Psoas muscle (tissue), 8 donors: ENCODE data around the gene HMGCL. TPM values are rescaled to one million over a fixed set of nuclear protein-coding genes. Genes with fewer than 3 reads are reported as not detected.

Source experiments
- ATAC-seq, 4 donors: fragments of 200-7000 bp; cut with Tn5 transposase; one replicate each; pipeline ENCODE4 v1.9.1; 2020; ENCODE audit warnings: moderate library complexity in 3 of 4, mild to moderate bottlenecking in 2 of 4
- DNase-seq, 2 donors: peaks; one replicate each; pipeline ENCODE4 v3.0.0-alpha.2; 2020
- H3K27ac ChIP-seq: fragments of 200-600 bp; one replicate; pipeline ENCODE4 v1.8.0; 2022
- H3K27me3 ChIP-seq, 3 donors: fragments of 200-600 bp in 1 of 3; one replicate each; pipeline versions ENCODE4 v1.6.1 to v1.8.0; 2013 to 2022; ENCODE audit warnings: low read length in 2 of 3, mild to moderate bottlenecking in 2 of 3, moderate library complexity in 1 of 3; ENCODE audit not compliant: insufficient read depth in 3 of 3
- H3K36me3 ChIP-seq, 2 donors: fragments of 200-600 bp in 1 of 2; one replicate each; pipeline versions ENCODE4 v1.6.1 to v1.8.0; 2013 to 2022; ENCODE audit warnings: low read depth in 1 of 2, mild to moderate bottlenecking in 1 of 2, moderate library complexity in 1 of 2; ENCODE audit not compliant: insufficient read depth in 1 of 2
- H3K4me1 ChIP-seq: fragments of 200-600 bp; one replicate; pipeline ENCODE4 v1.8.0; 2022
- H3K4me3 ChIP-seq: fragments of 200-600 bp; one replicate; pipeline ENCODE4 v1.8.0; 2022; ENCODE audit warnings: mild to moderate bottlenecking
- H3K9me3 ChIP-seq: fragments of 200-600 bp; one replicate; pipeline ENCODE4 v1.8.0; 2022
- CTCF ChIP-seq: fragments of 200-600 bp; IDR thresholded peaks from one replicate; pipeline ENCODE4 v1.8.0; 2022; ENCODE audit warnings: antibody characterized with exemption
- whole genome bisulfite sequencing, 3 donors: extraction: QIAGEN DNeasy Blood & Tissue Kit; methylation state at CpG; one replicate each; pipeline versions ENCODE4 v1.1.6 to v1.1.7; 2013; 5-methylcytosine and 5-hydroxymethylcytosine counted together
- intact Hi-C, 2 donors: fragments of 100-400 bp; cut with DNase I; formaldehyde crosslinking; loops; one replicate each; pipeline versions ENCODE4 v1.11.0 to v1.14.2; 2022
- polyA plus RNA-seq, 3 donors: library from polyadenylated mRNA; stranded (reverse); fragments of 200-250 nt; gene quantifications; one replicate each; pipeline ENCODE4 v1.2.3, GENCODE V29; 2013
- total RNA-seq, 4 donors: library from RNA; stranded (reverse); fragmentation: NEBNext Ultra II Directional in 2 of 4; extraction: Animal tissue kit (Norgen Biotek cat#: 25700) in 2 of 4; gene quantifications; one replicate each; pipeline versions ENCODE4 v1.2.1 to v1.2.4, GENCODE V29; 2021 to 2023
- donor health status: healthy with polysubstance abuse.
- donor health status: DM: no; HTN: no; CAD: no; lungs with moderate emphysema.
- donor health status: Bipolar disorder and iron deficiency.
- donor health status: healthy.
- donor health status: DM: yes; HTN: yes; CAD: no.
- donor health status: DM: no; HTN: no; CAD: no.
- donor health status: DM: no; HTN: no; CAD: no.
- donor health status: DM: yes; HTN: yes; CAD: no.

The HMGCL gene
- total and polyA plus RNA-seq, 7 donors: 19.6 to 55.4 (median 33.5) TPM

GRCh38 chr1:23801338-23801748 lies 23.9 kb downstream of the HMGCL start:
- peak overlapping the region; percentile 98 for H3K27ac ChIP-seq

GRCh38 chr1:23800400-23801337 lies 24.6 kb downstream of the HMGCL start, which contains the start of gene GALE:
Gene GALE (minus strand): TSS chr1:23800754. CDS start chr1:23799007, 1,747 bp downstream.
- ATAC-seq (peak; percentile 95 to 97 (median 96)), DNase-seq (peak; percentile 99)
- H3K4me3 ChIP-seq: peak within 1 kb of the TSS; percentile 97
- no peak for TF ChIP-seq CTCF
- 0% methylated on average over 53 to 82 of the region's 82 CpGs for WGBS, 3 donors
- H3K9me3 ChIP-seq: no peaks in the 10 kb centered on the region
- intact Hi-C loops: no loop called here
- peak within 1 kb of the TSS; percentile 98 for H3K27ac ChIP-seq
- no peaks in the 10 kb centered on the region for H3K27me3 ChIP-seq
- peaks cover 0 to 51% of the 10 kb centered on the region in 2 donors for H3K36me3 ChIP-seq
- peaks cover 13% of the 10 kb centered on the region for H3K4me1 ChIP-seq

More at GRCh38 chr1:23801338-23801748, 23.9 kb downstream of the HMGCL start:
- Histone ChIP-seq H3K9me3 (no peaks in the 10 kb centered on the region), H3K36me3 (peaks cover 0 to 49% of the 10 kb centered on the region in 2 donors), H3K27me3 (no peaks in the 10 kb centered on the region), H3K4me1 (peaks cover 13% of the 10 kb centered on the region), H3K4me3 (peak overlapping the region; percentile 97)
- no peak for TF ChIP-seq CTCF
- DNase-seq: peak in 1 of 2 donors; percentile 60
- intact Hi-C loops: no loop called here
- WGBS, 3 donors: 20 to 21% (median 21%) methylated on average over 19 of the region's 19 CpGs
- peak in 2 of 4 donors; percentile 9 to 16 for ATAC-seq

GRCh38 chr1:23799570-23800399 lies 25.4 kb downstream of the HMGCL start:
- peak; percentile 33 to 57 (median 52) for ATAC-seq
- Histone ChIP-seq H3K27ac (peak overlapping the region; percentile 98), H3K36me3 (peaks cover 0 to 49% of the 10 kb centered on the region in 2 donors), H3K4me3 (peak overlapping the region; percentile 97), H3K9me3 (no peaks in the 10 kb centered on the region), H3K4me1 (peaks cover 13% of the 10 kb centered on the region), H3K27me3 (no peaks in the 10 kb centered on the region)
- 3 to 5% (median 4%) methylated on average over 34 to 48 of the region's 48 CpGs for WGBS, 3 donors
- DNase-seq: peak; percentile 52 to 67
- intact Hi-C loops: no loop called here
- no peak for TF ChIP-seq CTCF

GRCh38 chr1:23799255-23799569 lies 26.0 kb downstream of the HMGCL start:
- H3K27ac ChIP-seq: peak overlapping the region; percentile 98
- H3K9me3 ChIP-seq: no peaks in the 10 kb centered on the region
- TF ChIP-seq CTCF: no peak
- no peak for DNase-seq
- H3K4me3 ChIP-seq: peak overlapping the region; percentile 97
- ATAC-seq: no peak
- intact Hi-C loops: no loop called here
- peaks cover 13% of the 10 kb centered on the region for H3K4me1 ChIP-seq
- H3K36me3 ChIP-seq: peaks cover 0 to 50% of the 10 kb centered on the region in 2 donors
- WGBS, 3 donors: 73 to 78% (median 78%) methylated on average over 7 of the region's 7 CpGs
- no peaks in the 10 kb centered on the region for H3K27me3 ChIP-seq
